ENCODE measurements around the gene ROR2. TPM values are rescaled to one million over a fixed set of nuclear protein-coding genes. Genes with fewer than 3 reads are reported as not detected.

ROR2 gene
- total RNA-seq, 1 donor, result 3.0 TPM

- TF ChIP-seq CTCF (IDR thresholded peaks at IDR 0.05; ENCODE audit: insufficient read depth, low read depth, low read length), result no peak
- no peak overlapping the region for H3K4me3 ChIP-seq (ENCODE audit: low read depth, low read length)
- DNase-seq (ENCODE audit: low read depth), result no peak
Measured at GRCh38 chr9:91770229-91770628, 179.8 kb downstream of the ROR2 start.

GRCh38 chr9:91768977-91769916 lies 180.8 kb downstream of the ROR2 start:
- no peak for DNase-seq (ENCODE audit: low read depth)
- H3K4me3 ChIP-seq (ENCODE audit: low read depth, low read length), result no peak overlapping the region
- TF ChIP-seq CTCF (IDR thresholded peaks at IDR 0.05; ENCODE audit: insufficient read depth, low read depth, low read length), result no peak

- no peak overlapping the region for H3K4me3 ChIP-seq (ENCODE audit: low read depth, low read length)
- TF ChIP-seq CTCF (IDR thresholded peaks at IDR 0.05; ENCODE audit: insufficient read depth, low read depth, low read length), result no peak
- no peak for DNase-seq (ENCODE audit: low read depth)
Measured at GRCh38 chr9:91768507-91768906, 181.5 kb downstream of the ROR2 start.

- no peak for TF ChIP-seq CTCF (IDR thresholded peaks at IDR 0.05; ENCODE audit: insufficient read depth, low read depth, low read length)
- no peak for DNase-seq (ENCODE audit: low read depth)
- no peak overlapping the region for H3K4me3 ChIP-seq (ENCODE audit: low read depth, low read length)
Measured at GRCh38 chr9:91766315-91767069, 183.5 kb downstream of the ROR2 start.

- H3K4me3 ChIP-seq (ENCODE audit: low read depth, low read length), result no peak overlapping the region
- DNase-seq (ENCODE audit: low read depth), result peak; percentile 59
- TF ChIP-seq CTCF (IDR thresholded peaks at IDR 0.05; ENCODE audit: insufficient read depth, low read depth, low read length), result no peak
Measured at GRCh38 chr9:91765296-91765695, 184.7 kb downstream of the ROR2 start.

- TF ChIP-seq CTCF (IDR thresholded peaks at IDR 0.05; ENCODE audit: insufficient read depth, low read depth, low read length), result no peak
- no peak overlapping the region for H3K4me3 ChIP-seq (ENCODE audit: low read depth, low read length)
- no peak for DNase-seq (ENCODE audit: low read depth)
Measured at GRCh38 chr9:91764661-91765060, 185.4 kb downstream of the ROR2 start.

Measured in fibroblast of villous mesenchyme (primary cell).